HEK293 (cell line): Measurements from ENCODE around the gene OR8B8.

Experiments
- CTCF ChIP-seq: fragments of 450-650 bp; formaldehyde crosslinking; IDR thresholded peaks from 2 replicates; pipeline ENCODE4 v1.5.1; 2016; ENCODE audit warnings: missing biosample characterization, missing genetic modification characterization
- KLF17 ChIP-seq: fragments of 450-650 bp; formaldehyde crosslinking; IDR thresholded peaks from 2 replicates; pipeline ENCODE4 v1.5.1; 2016; ENCODE audit warnings: missing biosample characterization, missing genetic modification characterization
- PRDM1 ChIP-seq: fragments of 450-650 bp; formaldehyde crosslinking; IDR thresholded peaks from 2 replicates; pipeline ENCODE4; 2016; ENCODE audit warnings: missing biosample characterization, missing genetic modification characterization
- TCF7L2 ChIP-seq: IDR thresholded peaks from 2 replicates; pipeline ENCODE4 v1.6.1; 2011; ENCODE audit warnings: low read depth, mild to moderate bottlenecking, inconsistent platforms, low read length, moderate library complexity, borderline replicate concordance
- ZBTB1 ChIP-seq: fragments of 450-650 bp; formaldehyde crosslinking; IDR thresholded peaks from 2 replicates; pipeline ENCODE4 v1.5.1; 2016; ENCODE audit warnings: missing biosample characterization, missing genetic modification characterization
- ZBTB10 ChIP-seq: fragments of 450-650 bp; formaldehyde crosslinking; IDR thresholded peaks from 2 replicates; pipeline ENCODE4 v1.5.1; 2016; ENCODE audit warnings: missing biosample characterization, missing genetic modification characterization
- ZBTB11 ChIP-seq: fragments of 450-650 bp; formaldehyde crosslinking; conservative IDR thresholded peaks from 2 replicates; pipeline ENCODE4 v1.5.1; 2016; ENCODE audit warnings: low read depth, missing biosample characterization, missing genetic modification characterization
- ZBTB20 ChIP-seq: fragments of 450-650 bp; formaldehyde crosslinking; IDR thresholded peaks from 2 replicates; pipeline ENCODE4 v1.5.1; 2016; ENCODE audit warnings: missing biosample characterization, missing genetic modification characterization
- ZNF16 ChIP-seq: fragments of 450-650 bp; formaldehyde crosslinking; IDR thresholded peaks from 2 replicates; pipeline ENCODE4 v1.5.1; 2016; ENCODE audit warnings: low read depth, missing biosample characterization, missing genetic modification characterization
- ZNF433 ChIP-seq: fragments of 450-650 bp; formaldehyde crosslinking; IDR thresholded peaks from 2 replicates; pipeline ENCODE4 v1.5.1; 2016; ENCODE audit warnings: missing biosample characterization, missing genetic modification characterization, low read depth

GRCh38 chr11:124474779-124475178, 29.3 kb upstream of the OR8B8 start:
- TF ChIP-seq ZBTB10 (tag by site-specific recombination) (no peak), TCF7L2 (no peak), ZBTB1 (tag by site-specific recombination) (no peak), CTCF (tag by site-specific recombination) (no peak), KLF17 (tag by site-specific recombination) (no peak), ZNF16 (tag by site-specific recombination) (no peak), ZNF433 (tag by site-specific recombination) (no peak), ZBTB20 (no peak), ZBTB11 (no peak), PRDM1 (tag by site-specific recombination) (no peak)
